ENCODE results near the gene HMG20B.

DNA sequence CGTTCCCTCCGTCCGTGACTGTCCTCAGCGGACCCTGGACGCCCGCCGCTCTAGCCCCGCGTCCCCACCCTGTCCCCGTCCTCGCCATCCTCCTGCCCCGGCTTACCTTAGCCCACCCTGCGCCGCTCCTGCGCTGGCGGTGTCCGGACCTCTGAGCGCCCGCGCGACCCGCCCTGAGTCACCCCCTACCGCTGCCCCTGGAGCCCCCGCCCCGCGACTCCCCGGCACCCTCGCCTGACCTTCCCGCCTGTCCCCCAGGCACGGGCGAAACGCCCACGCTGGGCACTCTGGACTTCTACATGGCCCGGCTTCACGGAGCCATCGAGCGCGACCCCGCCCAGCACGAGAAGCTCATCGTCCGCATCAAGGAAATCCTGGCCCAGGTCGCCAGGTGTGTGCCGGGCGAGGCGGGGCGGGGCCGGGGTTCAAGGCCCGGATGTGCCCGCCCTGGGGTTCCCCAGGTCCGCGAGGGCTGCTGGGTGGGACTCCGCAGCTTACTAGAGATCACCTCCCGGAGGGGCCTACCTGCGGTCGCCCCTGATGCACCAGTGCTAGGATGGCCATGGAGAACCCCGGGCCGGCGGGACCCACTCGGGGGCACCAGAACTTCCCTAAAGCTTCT is 5.1 kb downstream of the HMG20B start:
- TF ChIP-seq POLR2AphosphoS5 (IDR thresholded peaks at IDR 0.05) (no peak), POLR2A (IDR thresholded peaks at IDR 0.05) (no peak)

Measured in stomach (tissue), 4 donors.